HepG2 (cell line): ENCODE measurements around the gene GAD2. TPM values are rescaled to one million over a fixed set of nuclear protein-coding genes. Genes with fewer than 3 reads are reported as not detected.

Experiments used
- ATAC-seq: fragments of 200-7000 bp; cut with Tn5 transposase; 3 replicates; pipeline ENCODE4 v1.9.1; 2020; ENCODE audit warnings: mild to moderate bottlenecking, moderate library complexity
- BruUV-seq: library from RNA; stranded (reverse); fragments of 400-500 nt; replicated peaks from 2 replicates; lab custom pipeline; 2021; lab: Mats Ljungman, UMichigan
- CTCF ChIA-PET: fragments of 300-600 bp; formaldehyde crosslinking; extraction: SDS; loops from one replicate; lab custom pipeline; 2021; ENCODE audit warnings: low total read pairs, inconsistent platforms, low intra/inter-chr PET ratio; lab: Yijun Ruan, JAX
- POLR2A ChIA-PET: fragments of 350-600 bp; sonication (Branson Sonifier 250); formaldehyde crosslinking; loops from one replicate; lab custom pipeline; 2020; ENCODE audit warnings: antibody characterized with exemption, inconsistent platforms; lab: Yijun Ruan, JAX
- DNase-seq: peaks from one replicate; pipeline ENCODE4 v3.0.0-alpha.2; 2015; ENCODE audit warnings: low spot score
- FAIRE-seq: peaks from 3 replicates; lab custom pipeline; 2011; peaks lifted over from hg19 to GRCh38; lab: Jason Lieb, UNC
- H2AFZ ChIP-seq: one replicate; pipeline ENCODE4 v1.6.1; 2011; ENCODE audit warnings: low read length, inconsistent platforms
- H3K27ac ChIP-seq: fragments of 300-600 bp; 3 replicates; pipeline ENCODE4 v1.8.0; 2011; ENCODE audit warnings: mixed run types, mild to moderate bottlenecking, mixed read lengths, low read length, inconsistent platforms; ENCODE audit not compliant: insufficient read depth; ENCODE audit errors: extremely low read length
- H3K27me3 ChIP-seq, 2 experiments: fragments of 200-600 bp in 1 of 2; 2 replicates in 1 of 2; 3 replicates in 1 of 2; pipeline versions ENCODE4 v1.6.0 to v1.8.0; 2011; ENCODE audit warnings: low read length in 2 of 2, mild to moderate bottlenecking in 2 of 2, moderate library complexity in 2 of 2, inconsistent platforms in 1 of 2; ENCODE audit not compliant: insufficient read depth in 2 of 2, control insufficient read depth in 1 of 2
- H3K36me3 ChIP-seq, 2 experiments: fragments of 200-600 bp in 1 of 2; replicated peaks in 1 of 2; 2 replicates in 1 of 2; 3 replicates in 1 of 2; pipeline versions ENCODE4 v1.5.1 to v1.8.0; 2011; ENCODE audit warnings: low read length in 2 of 2, inconsistent platforms in 1 of 2; ENCODE audit not compliant: insufficient read depth in 2 of 2, control insufficient read depth in 1 of 2
- H3K4me1 ChIP-seq: 2 replicates; pipeline ENCODE4 v1.5.1; 2012; ENCODE audit warnings: low read length, inconsistent platforms; ENCODE audit not compliant: insufficient read depth
- H3K4me2 ChIP-seq: 2 replicates; pipeline ENCODE4 v1.6.0; 2011; ENCODE audit warnings: low read depth, low read length, inconsistent platforms
- H3K4me3 ChIP-seq, 3 experiments: fragments of 200-600 bp in 1 of 3; sonication (generic), shearing (Covaris generic) in 1 of 3; replicated peaks in 1 of 3; 2 replicates each; pipeline ENCODE4 v1.5.1; 2011 to 2016; ENCODE audit warnings: low read length in 3 of 3, inconsistent platforms in 2 of 3, low read depth in 2 of 3, mild to moderate bottlenecking in 2 of 3, control low read depth in 1 of 3, mixed read lengths in 1 of 3; ENCODE audit not compliant: insufficient read depth in 1 of 3
- H3K79me2 ChIP-seq: one replicate; pipeline ENCODE4 v1.6.1; 2011; ENCODE audit warnings: low read length, inconsistent platforms; ENCODE audit not compliant: insufficient read depth
- H3K9ac ChIP-seq: 2 replicates; pipeline ENCODE4 v1.6.0; 2011; ENCODE audit warnings: mild to moderate bottlenecking, low read depth, low read length, inconsistent platforms; ENCODE audit not compliant: insufficient read depth
- H3K9me3 ChIP-seq: 2 replicates; pipeline ENCODE4 v1.5.1; 2012; ENCODE audit warnings: mild to moderate bottlenecking, low read length
- H4K20me1 ChIP-seq: 2 replicates; pipeline ENCODE4 v1.6.0; 2011; ENCODE audit warnings: inconsistent platforms, mild to moderate bottlenecking, low read length, moderate library complexity; ENCODE audit not compliant: insufficient read depth
- CHD2 ChIP-seq: IDR thresholded peaks from 2 replicates; pipeline ENCODE4 v1.6.1; 2011; ENCODE audit warnings: low read depth, low read length, improper control_type of control experiment
- IKZF1 ChIP-seq: fragments of 450-650 bp; IDR thresholded peaks from 2 replicates; pipeline ENCODE4 v1.7.1; 2016
- KLF12 ChIP-seq: sonication (generic); formaldehyde crosslinking; IDR thresholded peaks from 2 replicates; pipeline ENCODE4 v1.4.0; 2020; ENCODE audit warnings: missing genetic modification reagents, borderline replicate concordance
- TBX3 ChIP-seq: fragments of 450-650 bp; IDR thresholded peaks from 2 replicates; pipeline ENCODE4 v1.6.1; 2017; ENCODE audit warnings: antibody characterized with exemption, mild to moderate bottlenecking, inconsistent platforms, borderline replicate concordance
- ZNF333 ChIP-seq: sonication (generic); formaldehyde crosslinking; IDR thresholded peaks from 2 replicates; pipeline ENCODE4 v1.4.0; 2020; ENCODE audit warnings: mild to moderate bottlenecking, missing genetic modification reagents, borderline replicate concordance
- ZNF337 ChIP-seq: sonication (generic); formaldehyde crosslinking; IDR thresholded peaks from 2 replicates; pipeline ENCODE4 v1.5.1; 2020; ENCODE audit warnings: missing genetic modification reagents, low read depth, mild to moderate bottlenecking, borderline replicate concordance
- WGBS: methylation state at CpG from one replicate; pipeline ENCODE4 v1.1.6; 2017; ENCODE audit warnings: low lambda C conversion rate; 5-methylcytosine and 5-hydroxymethylcytosine counted together
- in situ Hi-C: cut with HindIII; loops from 2 replicates; pipeline ENCODE4 v1.10.0; 2017; ENCODE audit warnings: low pct_unique_long_range_greater_than_20kb; ENCODE audit not compliant: extremely low pct_ligation_motif_present
- intact Hi-C: fragments of 100-400 bp; cut with micrococcal nuclease; formaldehyde crosslinking; loops from one replicate; pipeline ENCODE4 v1.10.0; 2022; ENCODE audit not compliant: unreplicated experiment
- polyA plus RNA-seq, 8 experiments: library from polyadenylated mRNA; depleted of rRNA in 3 of 8; stranded (reverse) in 7 of 8; unstranded in 1 of 8; fragments of >200 nt; fragmentation: Illumina TruSeq in 4 of 8; extraction: Trizol in 4 of 8; gene quantifications; 2 replicates each; pipeline versions ENCODE4 v1.2.1 to v1.2.3, GENCODE V29; 2011 to 2016; ENCODE audit warnings: low read depth in 4 of 8, missing spikeins in 1 of 8, mixed read lengths in 1 of 8; ENCODE audit not compliant: insufficient read depth in 1 of 8
- total RNA-seq, 5 experiments: library from RNA; depleted of rRNA; stranded (reverse); fragments of >200 nt; fragmentation: Illumina TruSeq; extraction: Trizol; gene quantifications; 2 replicates each; pipeline ENCODE4 v1.2.3, GENCODE V29; 2016; ENCODE audit warnings: low read depth in 1 of 5
- TF ChIP-seq, protein P1 (sequence below): sonication (generic); formaldehyde crosslinking; IDR thresholded peaks from 2 replicates; pipeline ENCODE4 v1.4.0; 2020; ENCODE audit warnings: mild to moderate bottlenecking, missing genetic modification reagents
- TF ChIP-seq, protein P2 (sequence below): sonication (generic); formaldehyde crosslinking; IDR thresholded peaks from 2 replicates; pipeline ENCODE4 v1.5.1; 2020; ENCODE audit warnings: missing genetic modification reagents, mild to moderate bottlenecking, borderline replicate concordance
- TF ChIP-seq, protein P3 (sequence below): sonication (generic); formaldehyde crosslinking; IDR thresholded peaks from 2 replicates; pipeline ENCODE4 v1.5.1; 2020; ENCODE audit warnings: mild to moderate bottlenecking, missing genetic modification reagents
- TF ChIP-seq, protein P4 (sequence below), 2 experiments: fragments of 450-650 bp in 1 of 2; sonication (generic) in 1 of 2; formaldehyde crosslinking; IDR thresholded peaks; 2 replicates each; pipeline versions ENCODE4 v1.5.0 to v1.8.0; 2020 to 2022; ENCODE audit warnings: mild to moderate bottlenecking in 1 of 2, missing genetic modification reagents in 1 of 2
- TF ChIP-seq, protein P5 (sequence below): IDR thresholded peaks from 2 replicates; pipeline ENCODE4 v1.6.1; 2016; ENCODE audit warnings: mild to moderate bottlenecking, missing biosample characterization, missing genetic modification reagents

GAD2 gene
- total and polyA plus RNA-seq, 2 of the 13 experiments (the other 11 are each of a cell fraction or from before 2014, with no cell fraction given), result not detected

DNA sequence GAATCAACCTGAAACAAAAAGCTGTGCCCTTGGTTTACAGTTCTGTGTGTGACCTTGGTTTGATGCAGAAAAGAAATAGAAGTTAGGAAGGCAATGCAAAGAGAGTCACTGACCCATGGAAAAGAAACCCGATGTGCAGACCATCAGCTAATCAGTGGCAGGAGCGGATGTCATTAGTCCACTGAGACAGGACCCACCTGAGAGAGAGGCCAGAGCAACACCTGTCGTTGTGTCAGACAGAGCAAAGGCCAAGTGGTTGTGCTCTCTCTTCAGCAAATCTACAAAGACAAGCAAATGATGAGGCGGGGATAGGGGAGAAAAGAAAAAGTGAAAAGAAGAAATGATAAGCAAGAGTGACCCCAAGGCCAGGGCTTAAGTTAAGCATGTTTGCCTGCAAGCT is 8.7 kb downstream of the GAD2 start:
- ATAC-seq, result no peak
- no peaks in the 10 kb centered on the region for H3K9me3 ChIP-seq
- peaks cover 0 to 3% of the 10 kb centered on the region in 2 experiments; a peak in 1 of 5 replicates for H3K27me3 ChIP-seq
- no peak overlapping the region for H3K27ac ChIP-seq
- CTCF ChIA-PET, result no interaction called here
- H3K4me2 ChIP-seq, result no peak overlapping the region
- H3K4me3 ChIP-seq, result no peak overlapping the region
- intact Hi-C loops (no loop called here), in situ Hi-C loops (no loop called here)
- H3K4me1 ChIP-seq, result no peaks in the 10 kb centered on the region
- no peak for DNase-seq
- FAIRE-seq, result no peak
- POLR2A ChIA-PET, result no interaction called here
- WGBS, result 3% methylated on average over 4 of the region's 4 CpGs
- BruUV-seq, result no TSS peak
- no peaks in the 10 kb centered on the region for H4K20me1 ChIP-seq
- no peak overlapping the region for H2AFZ ChIP-seq
- no peaks in the 10 kb centered on the region for H3K36me3 ChIP-seq
- TF ChIP-seq ZNF337 (CRISPR knock-in tag) (no peak), TBX3 (no peak), CHD2 (no peak), KLF12 (CRISPR knock-in tag) (no peak), ZNF333 (no peak), IKZF1 (no peak)
- TF ChIP-seq, protein P1, sequence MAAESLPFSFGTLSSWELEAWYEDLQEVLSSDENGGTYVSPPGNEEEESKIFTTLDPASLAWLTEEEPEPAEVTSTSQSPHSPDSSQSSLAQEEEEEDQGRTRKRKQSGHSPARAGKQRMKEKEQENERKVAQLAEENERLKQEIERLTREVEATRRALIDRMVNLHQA (CRISPR knock-in tag), result no peak
- TF ChIP-seq, protein P2, sequence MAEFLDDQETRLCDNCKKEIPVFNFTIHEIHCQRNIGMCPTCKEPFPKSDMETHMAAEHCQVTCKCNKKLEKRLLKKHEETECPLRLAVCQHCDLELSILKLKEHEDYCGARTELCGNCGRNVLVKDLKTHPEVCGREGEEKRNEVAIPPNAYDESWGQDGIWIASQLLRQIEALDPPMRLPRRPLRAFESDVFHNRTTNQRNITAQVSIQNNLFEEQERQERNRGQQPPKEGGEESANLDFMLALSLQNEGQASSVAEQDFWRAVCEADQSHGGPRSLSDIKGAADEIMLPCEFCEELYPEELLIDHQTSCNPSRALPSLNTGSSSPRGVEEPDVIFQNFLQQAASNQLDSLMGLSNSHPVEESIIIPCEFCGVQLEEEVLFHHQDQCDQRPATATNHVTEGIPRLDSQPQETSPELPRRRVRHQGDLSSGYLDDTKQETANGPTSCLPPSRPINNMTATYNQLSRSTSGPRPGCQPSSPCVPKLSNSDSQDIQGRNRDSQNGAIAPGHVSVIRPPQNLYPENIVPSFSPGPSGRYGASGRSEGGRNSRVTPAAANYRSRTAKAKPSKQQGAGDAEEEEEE (CRISPR knock-in tag), result no peak
- TF ChIP-seq, protein P3, sequence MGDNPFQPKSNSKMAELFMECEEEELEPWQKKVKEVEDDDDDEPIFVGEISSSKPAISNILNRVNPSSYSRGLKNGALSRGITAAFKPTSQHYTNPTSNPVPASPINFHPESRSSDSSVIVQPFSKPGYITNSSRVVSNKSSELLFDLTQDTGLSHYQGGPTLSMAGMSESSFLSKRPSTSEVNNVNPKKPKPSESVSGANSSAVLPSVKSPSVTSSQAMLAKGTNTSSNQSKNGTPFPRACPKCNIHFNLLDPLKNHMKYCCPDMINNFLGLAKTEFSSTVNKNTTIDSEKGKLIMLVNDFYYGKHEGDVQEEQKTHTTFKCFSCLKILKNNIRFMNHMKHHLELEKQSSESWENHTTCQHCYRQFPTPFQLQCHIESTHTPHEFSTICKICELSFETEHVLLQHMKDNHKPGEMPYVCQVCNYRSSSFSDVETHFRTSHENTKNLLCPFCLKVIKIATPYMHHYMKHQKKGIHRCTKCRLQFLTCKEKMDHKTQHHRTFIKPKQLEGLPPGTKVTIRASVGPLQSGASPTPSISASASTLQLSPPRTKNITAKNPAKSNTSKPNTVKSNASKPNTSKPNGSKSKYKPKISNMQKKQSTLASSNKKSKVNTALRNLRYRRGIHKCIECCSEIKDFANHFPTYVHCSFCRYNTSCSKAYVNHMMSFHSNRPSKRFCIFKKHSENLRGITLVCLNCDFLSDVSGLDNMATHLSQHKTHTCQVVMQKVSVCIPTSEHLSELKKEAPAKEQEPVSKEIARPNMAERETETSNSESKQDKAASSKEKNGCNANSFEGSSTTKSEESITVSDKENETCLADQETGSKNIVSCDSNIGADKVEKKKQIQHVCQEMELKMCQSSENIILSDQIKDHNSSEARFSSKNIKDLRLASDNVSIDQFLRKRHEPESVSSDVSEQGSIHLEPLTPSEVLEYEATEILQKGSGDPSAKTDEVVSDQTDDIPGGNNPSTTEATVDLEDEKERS, result no peak
- TF ChIP-seq, protein P4, sequence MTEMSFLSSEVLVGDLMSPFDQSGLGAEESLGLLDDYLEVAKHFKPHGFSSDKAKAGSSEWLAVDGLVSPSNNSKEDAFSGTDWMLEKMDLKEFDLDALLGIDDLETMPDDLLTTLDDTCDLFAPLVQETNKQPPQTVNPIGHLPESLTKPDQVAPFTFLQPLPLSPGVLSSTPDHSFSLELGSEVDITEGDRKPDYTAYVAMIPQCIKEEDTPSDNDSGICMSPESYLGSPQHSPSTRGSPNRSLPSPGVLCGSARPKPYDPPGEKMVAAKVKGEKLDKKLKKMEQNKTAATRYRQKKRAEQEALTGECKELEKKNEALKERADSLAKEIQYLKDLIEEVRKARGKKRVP (CRISPR knock-in tag; IDR thresholded peaks at IDR 0.05), result no peak
- TF ChIP-seq, protein P5, sequence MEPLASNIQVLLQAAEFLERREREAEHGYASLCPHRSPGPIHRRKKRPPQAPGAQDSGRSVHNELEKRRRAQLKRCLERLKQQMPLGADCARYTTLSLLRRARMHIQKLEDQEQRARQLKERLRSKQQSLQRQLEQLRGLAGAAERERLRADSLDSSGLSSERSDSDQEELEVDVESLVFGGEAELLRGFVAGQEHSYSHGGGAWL (CRISPR knock-in tag), result no peak
- TF ChIP-seq, all 625 proteins: peak for 0
- no peak overlapping the region for H3K9ac ChIP-seq
- H3K79me2 ChIP-seq, result no peaks in the 10 kb centered on the region
